Fibroblast of pulmonary artery (primary cell): ENCODE measurements around the gene CNNM3.

Experiments used
- DNase-seq: peaks from one replicate; pipeline ENCODE4 v3.0.0-alpha.2; 2010; ENCODE audit warnings: low read depth
- H3K4me3 ChIP-seq: replicated peaks from 2 replicates; pipeline ENCODE4 v1.5.1; 2011; ENCODE audit warnings: low read depth, mild to moderate bottlenecking, control low read depth, low read length, moderate library complexity
- TF ChIP-seq, protein P1 (sequence below): IDR thresholded peaks from 2 replicates; pipeline ENCODE4 v1.5.1; 2011; ENCODE audit warnings: mild to moderate bottlenecking, control low read depth, low read length, inconsistent platforms; ENCODE audit errors: missing control alignments

The CNNM3 gene

DNA sequence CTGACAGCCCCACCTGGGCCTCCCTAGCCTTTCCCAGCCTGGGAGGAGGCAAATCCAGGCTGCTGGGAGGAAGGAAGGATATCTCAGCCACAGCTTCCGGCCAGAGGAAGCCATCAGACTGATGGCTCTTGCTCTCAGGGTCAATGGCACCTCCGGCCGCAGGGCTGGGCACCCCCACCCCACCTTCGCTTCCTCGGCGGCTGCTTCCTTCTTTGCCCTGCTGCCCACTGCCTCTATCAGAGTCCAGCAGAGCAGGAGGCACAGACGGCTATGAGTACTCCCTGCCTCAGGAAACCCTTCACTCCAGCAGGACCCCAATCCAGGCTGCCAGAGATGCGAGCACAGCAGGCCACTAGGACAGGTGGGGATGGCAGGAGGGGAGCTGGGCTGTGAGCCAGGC is 50.5 kb downstream of the CNNM3 start:
- H3K4me3 ChIP-seq, result peak overlapping the region; percentile 89
- TF ChIP-seq, protein P1, sequence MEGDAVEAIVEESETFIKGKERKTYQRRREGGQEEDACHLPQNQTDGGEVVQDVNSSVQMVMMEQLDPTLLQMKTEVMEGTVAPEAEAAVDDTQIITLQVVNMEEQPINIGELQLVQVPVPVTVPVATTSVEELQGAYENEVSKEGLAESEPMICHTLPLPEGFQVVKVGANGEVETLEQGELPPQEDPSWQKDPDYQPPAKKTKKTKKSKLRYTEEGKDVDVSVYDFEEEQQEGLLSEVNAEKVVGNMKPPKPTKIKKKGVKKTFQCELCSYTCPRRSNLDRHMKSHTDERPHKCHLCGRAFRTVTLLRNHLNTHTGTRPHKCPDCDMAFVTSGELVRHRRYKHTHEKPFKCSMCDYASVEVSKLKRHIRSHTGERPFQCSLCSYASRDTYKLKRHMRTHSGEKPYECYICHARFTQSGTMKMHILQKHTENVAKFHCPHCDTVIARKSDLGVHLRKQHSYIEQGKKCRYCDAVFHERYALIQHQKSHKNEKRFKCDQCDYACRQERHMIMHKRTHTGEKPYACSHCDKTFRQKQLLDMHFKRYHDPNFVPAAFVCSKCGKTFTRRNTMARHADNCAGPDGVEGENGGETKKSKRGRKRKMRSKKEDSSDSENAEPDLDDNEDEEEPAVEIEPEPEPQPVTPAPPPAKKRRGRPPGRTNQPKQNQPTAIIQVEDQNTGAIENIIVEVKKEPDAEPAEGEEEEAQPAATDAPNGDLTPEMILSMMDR, result no peak
- no peak for DNase-seq

DNA sequence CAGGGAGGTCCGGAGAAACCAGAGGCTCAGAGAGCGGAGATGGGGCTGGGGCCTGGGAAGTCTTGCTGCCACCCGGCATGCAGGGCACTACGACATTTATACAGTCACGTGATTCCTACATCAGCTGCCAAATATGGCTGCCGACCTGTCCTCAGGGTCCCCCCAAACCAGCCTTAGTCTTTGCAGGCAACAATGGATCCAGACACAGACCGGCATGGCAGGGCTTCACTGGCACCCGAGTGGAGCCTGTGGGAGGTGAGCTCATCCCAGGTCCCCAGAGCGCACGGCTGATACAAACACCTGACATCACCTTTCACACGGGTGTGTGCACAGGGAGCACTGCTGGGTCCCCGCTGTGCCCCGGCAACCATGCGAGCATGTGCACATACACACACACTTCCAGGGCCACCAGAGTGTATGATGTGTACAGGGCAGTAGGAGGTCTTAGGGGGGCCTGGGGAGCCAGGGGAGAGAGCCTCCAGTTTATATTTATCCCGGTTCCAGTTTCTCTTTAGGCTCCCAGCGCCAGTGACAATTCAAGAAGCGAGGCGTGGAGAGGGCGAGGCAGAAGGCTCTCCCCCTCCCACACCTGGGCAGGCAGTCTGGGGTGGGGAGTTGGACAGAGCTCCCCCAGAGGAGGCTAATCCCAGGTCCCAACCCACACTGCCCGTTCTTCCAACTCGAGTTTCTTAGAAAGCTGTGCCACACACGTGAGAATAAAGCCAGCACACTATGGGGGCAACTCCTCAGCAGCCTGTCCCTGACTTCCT is 51.1 kb downstream of the CNNM3 start:
- TF ChIP-seq, protein P1, result no peak
- peak overlapping the region; percentile 89 for H3K4me3 ChIP-seq
- no peak for DNase-seq

DNA sequence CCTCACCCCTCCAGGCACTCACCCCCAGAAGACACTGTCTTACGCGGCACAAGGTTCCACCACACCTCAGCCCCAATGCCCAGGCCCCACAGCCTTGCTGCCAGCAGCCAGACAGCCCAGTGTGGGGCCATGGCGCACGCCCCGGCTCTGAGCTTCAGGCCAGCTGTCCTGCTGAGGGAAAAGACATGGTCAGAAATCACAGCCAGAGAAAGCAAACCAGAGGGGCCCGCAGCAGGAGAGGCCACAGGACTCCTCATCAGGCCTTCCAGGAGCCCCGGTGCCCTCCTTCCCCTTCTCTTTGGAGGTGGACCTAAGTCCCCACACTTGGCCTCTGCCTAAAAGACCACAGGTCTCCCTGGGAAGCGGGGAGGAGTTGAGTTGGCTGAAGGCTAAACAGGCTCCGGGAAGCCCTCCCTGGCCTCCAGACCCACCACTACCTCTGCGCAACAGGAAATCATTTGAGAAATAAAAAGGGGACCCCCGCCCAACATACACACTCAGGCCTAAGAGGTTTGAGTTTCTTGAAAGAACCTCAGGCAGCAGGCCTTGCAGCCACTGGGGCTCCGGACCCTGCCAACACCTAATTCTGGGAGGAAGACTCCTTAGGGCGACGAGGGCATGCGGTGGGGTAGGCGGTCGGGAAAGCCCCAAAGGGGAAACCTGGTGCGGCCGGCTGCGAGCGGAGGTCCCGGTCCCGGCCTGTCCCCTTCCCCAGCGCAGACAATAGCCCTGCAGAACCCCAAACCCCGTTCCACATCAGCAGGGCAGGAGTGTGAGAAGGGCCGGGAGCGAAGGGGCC is 51.9 kb downstream of the CNNM3 start:
- TF ChIP-seq, protein P1, result no peak
- peak; percentile 29 for DNase-seq

DNA sequence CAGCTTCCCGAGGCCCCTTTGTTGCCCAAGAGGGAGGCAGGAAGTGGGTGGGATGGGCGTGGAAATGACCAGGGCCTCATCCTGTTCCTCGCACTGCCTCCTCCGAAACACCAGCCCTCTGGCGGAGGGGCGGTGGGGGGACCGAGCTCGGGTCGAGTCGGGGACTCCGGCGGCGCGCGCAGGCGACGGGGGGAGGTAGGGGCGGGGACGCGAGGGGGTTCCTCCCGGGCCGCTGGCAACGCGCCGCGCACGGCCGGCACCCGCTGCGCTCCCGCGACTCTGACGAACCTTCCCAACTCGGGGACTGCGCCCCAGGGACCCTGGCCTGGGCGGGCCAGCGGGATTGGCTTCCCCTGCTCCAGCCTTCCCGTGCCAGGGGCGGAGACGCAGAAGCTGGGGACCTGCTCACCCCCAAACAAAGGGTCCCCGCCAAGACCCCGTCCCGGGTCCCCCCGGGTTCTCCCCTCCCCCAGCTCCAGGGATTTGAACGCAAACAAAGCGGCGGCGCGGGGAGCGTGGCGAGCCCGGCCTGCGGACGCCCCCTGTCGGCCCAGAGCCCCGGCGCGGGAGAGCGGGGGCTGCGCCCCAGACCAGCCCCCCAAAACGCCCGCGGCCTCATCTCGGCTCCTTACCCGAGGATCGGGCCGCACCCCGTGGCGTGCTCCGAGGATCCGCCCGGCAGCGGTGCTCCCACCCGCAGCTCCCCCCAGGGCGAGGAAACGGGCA is 52.6 kb downstream of the CNNM3 start:
- TF ChIP-seq, protein P1, result peak; percentile 15
- DNase-seq, result peak; percentile 95

More for the DNA sequence above, 51.9 kb downstream of the CNNM3 start:
- H3K4me3 ChIP-seq, result peak overlapping the region; percentile 89

DNA sequence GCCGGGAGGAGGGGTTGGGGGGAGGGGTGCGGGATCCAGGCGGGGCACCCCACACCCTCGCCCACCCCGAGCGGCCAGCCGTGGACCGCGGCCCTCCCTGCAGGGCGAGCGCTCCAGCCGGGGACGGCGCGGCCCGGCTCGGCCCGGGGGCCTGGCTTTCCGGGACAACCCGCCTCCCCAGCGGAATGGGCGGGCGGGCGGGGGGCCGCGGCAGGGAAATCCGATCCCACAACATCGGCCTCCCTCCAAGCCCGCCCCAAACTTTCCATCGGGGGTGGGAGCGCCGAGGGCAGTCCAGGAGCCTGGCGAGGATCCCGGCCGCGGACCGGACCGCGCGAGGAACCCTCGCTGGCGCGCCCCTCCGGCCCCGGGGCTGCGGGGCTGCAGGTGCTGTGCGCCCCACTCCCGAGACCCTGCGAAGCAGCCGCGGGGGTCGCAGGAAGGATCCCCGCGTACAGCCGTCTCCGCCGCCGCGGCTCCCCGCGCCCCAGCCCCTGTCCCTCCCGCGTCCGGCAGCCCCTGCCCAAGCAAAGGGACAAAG is 53.3 kb downstream of the CNNM3 start:
- DNase-seq, result peak; percentile 86
- TF ChIP-seq, protein P1, result no peak
- peak overlapping the region; percentile 89 for H3K4me3 ChIP-seq

More for the DNA sequence above, 52.6 kb downstream of the CNNM3 start:
- peak overlapping the region; percentile 89 for H3K4me3 ChIP-seq

DNA sequence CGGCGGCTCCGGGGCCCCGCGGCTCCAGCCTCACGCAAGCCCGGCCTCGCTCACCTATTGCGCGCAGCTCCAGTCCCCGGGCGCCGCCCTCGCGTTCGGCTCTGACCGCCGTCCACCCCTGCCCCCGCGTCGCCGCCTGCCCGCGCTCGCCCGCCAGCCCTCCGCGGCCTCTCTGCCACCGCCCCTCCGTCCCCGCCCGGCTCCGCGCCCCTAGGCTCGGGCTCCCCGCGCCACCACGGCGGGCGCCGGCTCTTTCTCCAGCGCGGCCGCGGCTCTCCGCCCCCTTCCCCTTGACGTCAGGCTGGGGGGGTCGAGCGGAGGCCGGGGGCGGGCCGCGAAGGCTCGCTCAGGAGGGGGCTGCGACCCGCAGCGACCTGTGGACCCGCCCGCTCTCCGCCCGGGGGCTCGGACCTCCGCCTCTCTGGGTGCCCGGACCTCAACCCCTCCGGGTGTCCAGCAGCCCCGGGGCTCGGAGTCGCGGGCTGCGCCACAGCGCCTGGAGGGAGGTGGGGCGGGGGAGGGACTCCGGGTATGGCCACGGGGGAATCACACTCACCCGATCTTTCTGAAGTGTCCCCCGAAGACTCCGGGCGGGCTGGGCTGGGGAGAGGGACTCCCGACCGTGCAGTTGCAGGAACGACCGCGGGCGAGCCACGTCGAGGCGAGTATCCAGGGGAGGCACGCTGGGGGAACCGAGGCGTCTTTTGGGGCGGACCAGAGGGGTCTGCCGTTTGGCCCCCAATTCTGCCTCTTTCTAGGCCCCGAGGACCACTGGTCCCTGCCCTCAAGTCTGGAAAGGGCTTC is 54.0 kb downstream of the CNNM3 start, which contains the start of gene SEMA4C:
Gene SEMA4C, minus strand, starts transcription at position 259 of the 804 bp plus-strand sequence. CDS start 2,194 bp downstream, outside the sequence.
- peak; percentile 47 for DNase-seq
- peak within 1 kb of the TSS; percentile 89 for H3K4me3 ChIP-seq
- TF ChIP-seq, protein P1, result no peak
